Stimulated activated CD4-positive, alpha-beta T cell treated with anti-CD3 and anti-CD28 coated beads, Interleukin-12 subunit alpha, Interleukin-12 subunit beta, amount 100 ng/mL, for 48 hours (primary cell): ENCODE results near the gene KLHL8.

Source experiments
- DNase-seq, 3 donors: peaks; one replicate each; pipeline ENCODE4 v3.0.0-alpha.2; 2020; ENCODE audit warnings: low read depth in 2 of 3, low spot score in 1 of 3

Gene KLHL8

GRCh38 chr4:87220094-87220822, at the start of gene KLHL8:
Gene KLHL8 (minus strand): TSS chr4:87220618. CDS start chr4:87195539, 25,079 bp downstream.
- DNase-seq, result peak; percentile 74 to 81 (median 74)

GRCh38 chr4:87270144-87270543, 49.7 kb upstream of the KLHL8 start:
- no peak for DNase-seq

- DNase-seq, result no peak
Measured at GRCh38 chr4:87268411-87268810, 48.0 kb upstream of the KLHL8 start.

GRCh38 chr4:87266986-87267385, 46.6 kb upstream of the KLHL8 start:
- no peak for DNase-seq

GRCh38 chr4:87262886-87263285, 42.5 kb upstream of the KLHL8 start:
- DNase-seq, result no peak

GRCh38 chr4:87260477-87260876, 40.1 kb upstream of the KLHL8 start:
- DNase-seq, result no peak

GRCh38 chr4:87258677-87259076, 38.3 kb upstream of the KLHL8 start:
- no peak for DNase-seq

GRCh38 chr4:87257523-87257922, 37.1 kb upstream of the KLHL8 start:
- no peak for DNase-seq

- DNase-seq, result no peak
Measured at GRCh38 chr4:87255755-87256154, 35.3 kb upstream of the KLHL8 start.

- DNase-seq, result no peak
Measured at GRCh38 chr4:87251106-87251505, 30.7 kb upstream of the KLHL8 start.

GRCh38 chr4:87250294-87250693, 29.9 kb upstream of the KLHL8 start:
- no peak for DNase-seq

GRCh38 chr4:87249332-87250019, 29.1 kb upstream of the KLHL8 start:
- DNase-seq, result no peak

- no peak for DNase-seq
Measured at GRCh38 chr4:87243426-87244053, 23.1 kb upstream of the KLHL8 start.

- DNase-seq, result no peak
Measured at GRCh38 chr4:87241336-87241735, 20.9 kb upstream of the KLHL8 start.

GRCh38 chr4:87240341-87240740, 19.9 kb upstream of the KLHL8 start:
- DNase-seq, result no peak

GRCh38 chr4:87239821-87240220, 19.4 kb upstream of the KLHL8 start:
- no peak for DNase-seq

- no peak for DNase-seq
Measured at GRCh38 chr4:87239194-87239593, 18.8 kb upstream of the KLHL8 start.

GRCh38 chr4:87236861-87237260, 16.4 kb upstream of the KLHL8 start:
- DNase-seq, result no peak

GRCh38 chr4:87235020-87235671, 14.7 kb upstream of the KLHL8 start:
- no peak for DNase-seq

GRCh38 chr4:87232216-87232615, 11.8 kb upstream of the KLHL8 start:
- no peak for DNase-seq

GRCh38 chr4:87230806-87231205, 10.4 kb upstream of the KLHL8 start:
- no peak for DNase-seq

- no peak for DNase-seq
Measured at GRCh38 chr4:87229979-87230378, 9.6 kb upstream of the KLHL8 start.
